Transverse colon (tissue), 4 donors: Measurements from ENCODE around the gene SLC2A9. TPM values are rescaled to one million over a fixed set of nuclear protein-coding genes. Genes with fewer than 3 reads are reported as not detected.

Source experiments
- DNase-seq: peaks from one replicate; pipeline ENCODE4 v3.0.0-alpha.2; 2019
- H3K27ac ChIP-seq, 4 donors: fragments of 200-600 bp; sonication (generic); 2 replicates each; pipeline ENCODE4 v1.5.1; 2016 to 2018; ENCODE audit warnings: inconsistent platforms in 4 of 4
- H3K27me3 ChIP-seq: fragments of 200-600 bp; sonication (generic); 2 replicates; pipeline ENCODE4 v1.5.1; 2017; ENCODE audit warnings: inconsistent platforms
- H3K36me3 ChIP-seq, 4 donors: fragments of 200-600 bp; sonication (generic); 2 replicates each; pipeline ENCODE4 v1.5.1; 2017 to 2019; ENCODE audit warnings: inconsistent platforms in 4 of 4
- H3K4me1 ChIP-seq, 4 donors: fragments of 200-600 bp; sonication (generic); 2 replicates each; pipeline ENCODE4 v1.5.1; 2017 to 2020; ENCODE audit warnings: inconsistent platforms in 4 of 4
- H3K4me3 ChIP-seq, 4 donors: fragments of 200-600 bp; sonication (generic); 1 replicate in 1 of 4; 2 replicates in 3 of 4; pipeline versions ENCODE4 v1.5.1 to v1.6.1; 2017 to 2019; ENCODE audit warnings: inconsistent platforms in 4 of 4
- H3K9me3 ChIP-seq, 2 donors: fragments of 200-600 bp; sonication (generic); 2 replicates each; pipeline ENCODE4 v1.5.1; 2017 to 2019; ENCODE audit warnings: inconsistent platforms in 2 of 2
- CTCF ChIP-seq, 5 experiments: fragments of 200-600 bp in 3 of 5; fragments of 450-650 bp in 2 of 5; sonication (generic) in 3 of 5; IDR thresholded peaks; 1 replicate in 2 of 5; 2 replicates in 3 of 5; pipeline ENCODE4 v1.5.1; 2016 to 2017; ENCODE audit warnings: antibody characterized with exemption in 5 of 5, inconsistent platforms in 3 of 5, mild to moderate bottlenecking in 2 of 5, moderate library complexity in 1 of 5
- EP300 ChIP-seq: sonication (generic); formaldehyde crosslinking; IDR thresholded peaks from one replicate; pipeline ENCODE4 v1.6.1; 2017; ENCODE audit warnings: antibody characterized with exemption, low read depth
- POLR2A ChIP-seq: fragments of 450-650 bp; IDR thresholded peaks from one replicate; pipeline ENCODE4 v1.6.1; 2016; ENCODE audit warnings: antibody characterized with exemption, mild to moderate bottlenecking, moderate library complexity
- POLR2AphosphoS5 ChIP-seq, 3 donors: sonication (generic); formaldehyde crosslinking; IDR thresholded peaks; one replicate each; pipeline ENCODE4 v1.6.1; 2016; ENCODE audit warnings: antibody characterized with exemption in 3 of 3
- WGBS, 2 donors: methylation state at CpG; one replicate each; pipeline ENCODE4 v1.1.5; 2018; ENCODE audit warnings: low coverage in 1 of 2; 5-methylcytosine and 5-hydroxymethylcytosine counted together
- in situ Hi-C, 4 donors: fragments of 200-750 bp; cut with MboI; loops; one replicate each; pipeline versions ENCODE4 v1.15.0 to v1.15.1; 2017; ENCODE audit warnings: low sequenced_read_pairs in 3 of 4, low pct_ligation_motif_present in 1 of 4, low pct_unique_long_range_greater_than_20kb in 1 of 4
- intact Hi-C: fragments of 100-400 bp; cut with DNase I; formaldehyde crosslinking; loops from one replicate; pipeline ENCODE4 v1.15.1; 2023; ENCODE audit warnings: low total_unique reads
- total RNA-seq, 4 donors: library from RNA; depleted of rRNA; stranded (reverse); fragments of >200 nt; gene quantifications; one replicate each; pipeline ENCODE4 v1.1.0, GENCODE V29; 2016

The SLC2A9 gene
- total RNA-seq, 4 donors from 2014 or later, result 2.2 to 4.0 (median 3.4) TPM; not detected in 1

GRCh38 chr4:9963328-9963727, 58.0 kb downstream of the SLC2A9 start:
- H3K27me3 ChIP-seq, result no peaks in the 10 kb centered on the region
- no peak for TF ChIP-seq POLR2A
- TF ChIP-seq EP300, result no peak
- TF ChIP-seq POLR2AphosphoS5 (IDR thresholded peaks at IDR 0.05), result no peak
- TF ChIP-seq CTCF (IDR thresholded peaks at IDR 0.05), result no peak
- no peak overlapping the region for H3K4me3 ChIP-seq
- intact Hi-C loops (no loop called here), in situ Hi-C loops (no loop called here)
- no peak overlapping the region for H3K27ac ChIP-seq
- 95% methylated on average over 4 to 5 of the region's 5 CpGs for WGBS, 2 donors
- H3K36me3 ChIP-seq, result no peaks in the 10 kb centered on the region
- H3K4me1 ChIP-seq, result no peaks in the 10 kb centered on the region
- no peaks in the 10 kb centered on the region for H3K9me3 ChIP-seq
- no peak for DNase-seq

- TF ChIP-seq POLR2AphosphoS5 (IDR thresholded peaks at IDR 0.05), result no peak
- TF ChIP-seq CTCF (IDR thresholded peaks at IDR 0.05), result no peak
- TF ChIP-seq POLR2A, result no peak
- no peak for TF ChIP-seq EP300
- no peak for DNase-seq
- Histone ChIP-seq H3K27me3 (no peaks in the 10 kb centered on the region), H3K4me3 (no peak overlapping the region), H3K9me3 (no peaks in the 10 kb centered on the region), H3K27ac (no peak overlapping the region), H3K4me1 (no peaks in the 10 kb centered on the region), H3K36me3 (no peaks in the 10 kb centered on the region)
- 88 to 96% methylated on average over 4 to 5 of the region's 5 CpGs for WGBS, 2 donors
- in situ Hi-C loops (no loop called here), intact Hi-C loops (no loop called here)
Measured at GRCh38 chr4:9962611-9963314, 58.5 kb downstream of the SLC2A9 start.

- 98% methylated on average over 3 of the region's 3 CpGs; no CpG with 5 or more reads in 1 of the 2 donors for WGBS, 2 donors
- Histone ChIP-seq H3K27me3 (no peaks in the 10 kb centered on the region), H3K9me3 (no peaks in the 10 kb centered on the region), H3K4me3 (no peak overlapping the region), H3K36me3 (no peaks in the 10 kb centered on the region), H3K4me1 (no peaks in the 10 kb centered on the region), H3K27ac (no peak overlapping the region)
- TF ChIP-seq CTCF (IDR thresholded peaks at IDR 0.05) (no peak), EP300 (no peak)
- intact Hi-C loops (no loop called here), in situ Hi-C loops (no loop called here)
- no peak for DNase-seq
Measured at GRCh38 chr4:9954468-9954867, 66.8 kb downstream of the SLC2A9 start.

- Histone ChIP-seq H3K9me3 (no peaks in the 10 kb centered on the region), H3K4me3 (no peak overlapping the region), H3K27me3 (no peaks in the 10 kb centered on the region), H3K36me3 (no peaks in the 10 kb centered on the region), H3K27ac (no peak overlapping the region), H3K4me1 (no peaks in the 10 kb centered on the region)
- DNase-seq, result no peak
- in situ Hi-C loops (no loop called here), intact Hi-C loops (no loop called here)
- WGBS, 2 donors, result 94 to 100% methylated on average over 2 to 4 of the region's 4 CpGs
- TF ChIP-seq POLR2AphosphoS5 (IDR thresholded peaks at IDR 0.05) (no peak), EP300 (no peak), POLR2A (no peak), CTCF (IDR thresholded peaks at IDR 0.05) (no peak)
Measured at GRCh38 chr4:9953089-9953488, 68.2 kb downstream of the SLC2A9 start.
